Subcutaneous adipose tissue (tissue), 4 donors: Measurements from ENCODE around the gene SLC26A6. TPM values are rescaled to one million over a fixed set of nuclear protein-coding genes. Genes with fewer than 3 reads are reported as not detected.

ENCODE experiments used
- total RNA-seq, 4 donors: library from RNA; depleted of rRNA; stranded (reverse); fragments of >200 nt; gene quantifications; one replicate each; pipeline ENCODE4 v1.1.0, GENCODE V29; 2016
- TF ChIP-seq, protein P1 (sequence below): fragments of 450-650 bp; IDR thresholded peaks from one replicate; pipeline ENCODE4 v1.5.1; 2016; ENCODE audit warnings: low read depth, mild to moderate bottlenecking, control low read depth, antibody characterized with exemption, moderate library complexity

The SLC26A6 gene
- total RNA-seq, 4 donors from 2014 or later = 4.2 to 18.9 (median 18.1) TPM

DNA sequence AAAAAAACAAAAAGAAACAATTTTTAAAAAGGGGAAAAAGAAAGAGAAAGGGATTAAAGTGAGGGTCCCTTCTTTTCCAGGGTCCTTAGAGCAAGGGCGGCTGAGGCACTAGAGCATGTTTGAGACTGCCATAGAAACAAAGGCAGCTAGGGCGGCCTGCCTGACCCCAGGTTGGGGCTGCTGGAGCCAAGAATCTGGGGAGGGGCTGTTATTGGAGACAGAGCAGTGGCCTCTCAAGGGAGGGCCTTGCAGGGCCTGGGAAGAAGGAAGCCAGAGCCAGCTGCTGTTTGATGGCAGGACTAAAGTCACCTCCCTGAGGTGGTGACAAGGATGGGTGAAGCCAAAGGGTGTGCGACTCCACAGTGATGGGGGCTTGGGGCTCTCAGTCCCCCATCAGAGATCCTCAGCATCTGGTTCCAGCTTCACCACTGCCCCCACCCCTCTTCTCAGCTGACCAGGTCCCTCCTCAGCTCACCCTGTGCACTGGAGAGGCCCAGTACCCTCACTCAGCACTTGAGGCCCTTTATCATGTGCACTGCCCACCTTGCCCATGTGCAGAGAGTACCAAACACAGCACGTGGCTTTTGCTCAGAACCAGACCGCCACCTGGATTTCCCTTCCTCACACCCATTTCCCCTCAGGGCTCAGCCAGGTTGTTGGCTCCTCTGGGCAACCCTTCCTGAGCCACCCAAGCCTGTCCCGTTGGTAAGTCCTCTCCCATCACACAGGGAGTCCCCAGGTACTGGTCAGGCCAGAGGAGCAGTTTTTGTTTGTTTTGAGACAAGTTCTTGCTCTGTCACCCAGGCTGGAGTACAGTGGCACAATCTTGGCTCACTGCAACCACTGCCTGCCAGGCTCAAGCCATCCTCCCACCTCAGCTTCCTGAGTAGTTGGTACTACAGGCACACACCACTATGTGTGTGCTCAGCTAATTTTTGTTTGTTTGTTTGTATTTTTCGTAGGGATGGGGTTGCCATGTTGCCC is 15.4 kb downstream of the SLC26A6 start:
- TF ChIP-seq, protein P1, sequence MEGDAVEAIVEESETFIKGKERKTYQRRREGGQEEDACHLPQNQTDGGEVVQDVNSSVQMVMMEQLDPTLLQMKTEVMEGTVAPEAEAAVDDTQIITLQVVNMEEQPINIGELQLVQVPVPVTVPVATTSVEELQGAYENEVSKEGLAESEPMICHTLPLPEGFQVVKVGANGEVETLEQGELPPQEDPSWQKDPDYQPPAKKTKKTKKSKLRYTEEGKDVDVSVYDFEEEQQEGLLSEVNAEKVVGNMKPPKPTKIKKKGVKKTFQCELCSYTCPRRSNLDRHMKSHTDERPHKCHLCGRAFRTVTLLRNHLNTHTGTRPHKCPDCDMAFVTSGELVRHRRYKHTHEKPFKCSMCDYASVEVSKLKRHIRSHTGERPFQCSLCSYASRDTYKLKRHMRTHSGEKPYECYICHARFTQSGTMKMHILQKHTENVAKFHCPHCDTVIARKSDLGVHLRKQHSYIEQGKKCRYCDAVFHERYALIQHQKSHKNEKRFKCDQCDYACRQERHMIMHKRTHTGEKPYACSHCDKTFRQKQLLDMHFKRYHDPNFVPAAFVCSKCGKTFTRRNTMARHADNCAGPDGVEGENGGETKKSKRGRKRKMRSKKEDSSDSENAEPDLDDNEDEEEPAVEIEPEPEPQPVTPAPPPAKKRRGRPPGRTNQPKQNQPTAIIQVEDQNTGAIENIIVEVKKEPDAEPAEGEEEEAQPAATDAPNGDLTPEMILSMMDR = no peak

DNA sequence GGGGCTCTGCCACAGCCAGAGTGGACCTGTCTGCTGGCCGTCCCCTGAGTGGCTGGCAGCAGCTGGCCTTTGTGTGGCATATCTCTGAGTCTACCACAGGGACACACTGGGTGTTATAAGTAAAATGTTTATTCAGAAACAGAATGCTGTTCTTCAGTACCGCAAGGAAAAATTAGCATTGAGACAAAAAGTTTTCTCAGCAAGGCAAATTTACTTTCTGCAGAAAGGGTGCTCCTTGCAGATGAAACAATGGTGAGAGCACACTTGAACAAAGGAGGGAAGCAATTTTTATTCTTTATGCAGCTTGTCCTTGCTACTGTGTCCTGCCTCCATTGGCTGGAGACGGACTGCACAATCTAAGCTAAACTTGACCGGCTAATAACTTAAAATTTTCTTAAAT is 17.7 kb downstream of the SLC26A6 start:
- TF ChIP-seq, protein P1 = no peak

DNA sequence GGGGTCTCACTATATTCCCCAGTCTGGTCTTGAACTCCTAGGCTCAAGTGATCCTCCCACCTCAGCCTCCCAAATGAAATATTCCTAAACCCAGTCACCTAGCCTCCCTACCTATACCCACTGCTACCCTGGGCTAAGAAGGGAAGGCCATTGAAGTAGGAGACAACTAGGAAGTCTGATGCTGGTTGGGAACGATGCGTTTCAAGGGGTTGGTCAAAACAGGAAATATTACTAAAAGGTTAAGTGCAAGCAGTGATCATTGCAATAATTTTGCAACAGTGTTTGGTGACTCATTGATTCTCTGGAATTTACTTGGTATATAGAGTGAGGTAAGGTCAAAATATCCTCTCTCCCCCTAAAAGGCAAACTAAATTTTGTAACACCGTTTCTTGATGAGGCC is 21.2 kb downstream of the SLC26A6 start:
- TF ChIP-seq, protein P1 = no peak

DNA sequence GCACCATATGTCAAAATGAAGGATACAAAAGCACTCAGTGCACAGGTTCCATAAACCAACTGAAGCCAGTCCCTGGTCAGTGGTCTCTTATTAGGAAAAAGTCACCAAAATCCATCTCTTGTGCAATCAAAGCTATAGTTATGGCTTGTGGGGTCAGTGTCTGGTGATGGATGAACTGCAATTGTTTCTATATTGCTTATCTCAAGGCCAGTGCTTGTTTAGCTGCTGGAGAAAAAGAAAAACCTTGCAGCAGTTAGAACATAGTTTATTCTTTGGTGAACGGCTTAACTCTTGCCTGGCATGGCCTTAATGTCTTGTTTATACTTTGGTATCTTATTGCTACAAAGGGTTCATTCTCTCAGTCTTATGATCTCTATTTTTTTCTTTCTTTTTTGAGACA is 23.0 kb downstream of the SLC26A6 start:
- TF ChIP-seq, protein P1 = no peak

DNA sequence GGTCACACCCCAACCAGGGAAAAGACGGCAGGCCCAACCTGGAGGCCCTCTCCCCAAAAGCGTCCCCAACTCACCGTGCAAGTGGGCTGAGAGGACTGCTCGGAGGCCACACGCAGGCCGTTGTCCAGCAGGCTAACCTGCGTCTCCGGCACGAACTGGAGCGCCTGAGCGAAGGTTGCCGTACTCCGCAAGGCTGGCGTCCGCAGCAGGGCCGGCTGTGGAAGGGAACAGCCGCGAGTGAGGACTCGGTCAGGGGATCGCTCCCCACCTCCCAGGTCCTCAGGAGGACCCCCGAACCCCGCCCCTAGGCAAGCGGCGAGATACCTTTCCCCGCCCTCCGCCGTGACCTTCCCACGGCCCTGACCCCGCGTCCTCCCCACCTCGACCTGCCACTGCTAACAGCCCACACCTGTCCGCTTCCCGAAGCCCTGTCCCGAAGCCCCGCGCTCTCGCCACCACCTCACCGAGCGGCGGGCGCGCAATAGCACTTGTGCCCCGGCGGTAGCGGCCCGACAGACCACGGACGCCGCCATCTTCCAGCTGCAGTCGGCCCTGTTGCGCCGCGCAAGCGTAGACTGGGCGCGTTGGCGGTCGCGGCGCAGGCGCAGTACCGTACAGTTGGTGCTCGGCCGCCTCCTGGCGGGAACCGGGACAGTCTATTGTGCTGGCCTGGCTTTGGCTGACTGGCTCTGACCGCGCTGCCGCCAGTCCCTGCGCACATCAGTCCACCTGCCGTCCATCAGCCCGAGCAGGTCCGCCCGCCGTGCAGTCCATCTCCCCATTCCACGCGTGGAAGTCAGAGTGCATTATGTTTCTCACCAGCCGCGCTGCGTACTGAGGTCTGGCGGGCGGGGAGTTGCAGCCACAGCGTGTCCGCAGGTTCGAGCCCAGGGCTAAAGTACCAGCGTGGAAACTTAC is 25.9 kb downstream of the SLC26A6 start, which contains the start of gene UQCRC1:
Gene UQCRC1 (minus strand): TSS at position 559 of the 918 bp plus-strand sequence. CDS start 26 bp downstream, at position 533.
- TF ChIP-seq, protein P1 = no peak

DNA sequence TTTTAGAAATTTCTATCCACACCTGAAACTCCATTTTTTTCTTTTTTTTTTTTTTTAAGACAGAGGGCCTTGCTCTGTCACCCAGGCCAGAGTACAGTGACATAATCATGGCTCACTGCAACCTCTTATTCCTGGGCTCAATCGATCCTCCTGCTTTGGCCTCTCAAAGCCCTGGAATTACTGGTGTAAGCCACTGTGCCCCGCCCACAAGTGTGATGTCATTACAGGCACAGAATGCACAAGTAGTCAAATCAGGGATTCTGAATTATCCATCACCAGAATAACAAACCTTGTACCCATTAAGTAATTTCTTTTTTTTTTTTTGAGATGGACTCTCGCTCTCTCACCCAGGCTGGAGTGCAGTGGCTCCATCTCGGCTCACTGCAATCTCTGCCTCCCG is 27.7 kb downstream of the SLC26A6 start:
- TF ChIP-seq, protein P1 = no peak
